ENCODE measurements around the gene PHTF2.

PHTF2 gene

GRCh38 chr7:77794000-77794399, 4.6 kb upstream of the PHTF2 start:
- DNase-seq (ENCODE audit: low read depth in 2 of 2): no peak

- no peak for DNase-seq (ENCODE audit: low read depth in 2 of 2)
Measured at GRCh38 chr7:77796109-77796508, 2.5 kb upstream of the PHTF2 start.

GRCh38 chr7:77796960-77797359, 1.6 kb upstream of the PHTF2 start:
- DNase-seq (ENCODE audit: low read depth in 2 of 2): no peak

GRCh38 chr7:77797734-77798393, 709 bp upstream of the PHTF2 start:
- no peak for DNase-seq (ENCODE audit: low read depth in 2 of 2)

- no peak for DNase-seq (ENCODE audit: low read depth in 2 of 2)
Measured at GRCh38 chr7:77799078-77799964, 748 bp downstream of the PHTF2 start.

GRCh38 chr7:77800158-77800557, 1.6 kb downstream of the PHTF2 start:
- no peak for DNase-seq (ENCODE audit: low read depth in 2 of 2)

GRCh38 chr7:77800730-77801129, 2.2 kb downstream of the PHTF2 start:
- DNase-seq (ENCODE audit: low read depth in 2 of 2): no peak

- no peak for DNase-seq (ENCODE audit: low read depth in 2 of 2)
Measured at GRCh38 chr7:77802557-77803405, 4.2 kb downstream of the PHTF2 start.

GRCh38 chr7:77806425-77806824, 7.9 kb downstream of the PHTF2 start:
- no peak for DNase-seq (ENCODE audit: low read depth in 2 of 2)

GRCh38 chr7:77808517-77808916, 9.9 kb downstream of the PHTF2 start:
- DNase-seq (ENCODE audit: low read depth in 2 of 2): no peak

- DNase-seq (ENCODE audit: low read depth in 2 of 2): no peak
Measured at GRCh38 chr7:77811516-77812289, 13.1 kb downstream of the PHTF2 start.

- DNase-seq (ENCODE audit: low read depth in 2 of 2): peak; percentile 40 to 43
Measured at GRCh38 chr7:77812290-77812685, 13.7 kb downstream of the PHTF2 start.

- no peak for DNase-seq (ENCODE audit: low read depth in 2 of 2)
Measured at GRCh38 chr7:77813180-77813579, 14.6 kb downstream of the PHTF2 start.

GRCh38 chr7:77819021-77819420, 20.4 kb downstream of the PHTF2 start:
- DNase-seq (ENCODE audit: low read depth in 2 of 2): no peak

GRCh38 chr7:77820967-77821366, 22.4 kb downstream of the PHTF2 start:
- DNase-seq (ENCODE audit: low read depth in 2 of 2): no peak

GRCh38 chr7:77822269-77822668, 23.7 kb downstream of the PHTF2 start:
- DNase-seq (ENCODE audit: low read depth in 2 of 2): no peak

- DNase-seq (ENCODE audit: low read depth in 2 of 2): no peak
Measured at GRCh38 chr7:77823787-77824186, 25.2 kb downstream of the PHTF2 start.

GRCh38 chr7:77824636-77825035, 26.1 kb downstream of the PHTF2 start:
- no peak for DNase-seq (ENCODE audit: low read depth in 2 of 2)

GRCh38 chr7:77825131-77825530, 26.6 kb downstream of the PHTF2 start:
- DNase-seq (ENCODE audit: low read depth in 2 of 2): no peak

- no peak for DNase-seq (ENCODE audit: low read depth in 2 of 2)
Measured at GRCh38 chr7:77826300-77826699, 27.7 kb downstream of the PHTF2 start.

GRCh38 chr7:77827999-77828398, 29.4 kb downstream of the PHTF2 start:
- DNase-seq (ENCODE audit: low read depth in 2 of 2): no peak
